Measurements from ENCODE around the gene RETNLB.

RETNLB gene

DNA sequence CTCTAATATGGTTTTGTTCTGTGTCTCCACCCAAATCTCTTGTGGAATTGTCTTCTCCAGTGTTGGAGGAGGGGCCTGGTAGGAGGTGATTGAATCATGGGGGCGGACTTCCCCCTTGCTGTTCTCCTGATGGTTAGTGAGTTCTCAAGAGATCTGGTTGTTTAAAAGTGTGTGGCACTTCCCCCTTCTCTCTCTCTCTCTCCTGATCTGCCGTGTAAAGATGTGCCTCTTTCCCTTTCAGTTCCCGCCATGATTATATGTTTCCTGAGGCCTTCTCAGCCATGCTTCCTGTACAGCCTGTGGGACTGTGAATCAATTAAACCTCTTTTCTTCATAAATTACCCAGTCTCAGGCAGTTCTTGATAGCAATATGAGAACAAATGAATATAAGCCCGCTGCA, 33.1 kb downstream of the RETNLB start:
- Histone ChIP-seq H3K4me1 (peaks cover 6% of the 10 kb centered on the region), H3K36me3 (replicated peaks) (no peaks in the 10 kb centered on the region), H3K9me3 (no peaks in the 10 kb centered on the region; the same call in 1 of the 2 replicates), H3K4me3 (no peak overlapping the region), H3K27me3 (ENCODE audit: low read depth) (no peaks in the 10 kb centered on the region)
- no peak for DNase-seq (ENCODE audit: low spot score in 2 of 2)
- in situ Hi-C loops (cut with MboI; ENCODE audit: low sequenced_read_pairs): no loop called here

DNA sequence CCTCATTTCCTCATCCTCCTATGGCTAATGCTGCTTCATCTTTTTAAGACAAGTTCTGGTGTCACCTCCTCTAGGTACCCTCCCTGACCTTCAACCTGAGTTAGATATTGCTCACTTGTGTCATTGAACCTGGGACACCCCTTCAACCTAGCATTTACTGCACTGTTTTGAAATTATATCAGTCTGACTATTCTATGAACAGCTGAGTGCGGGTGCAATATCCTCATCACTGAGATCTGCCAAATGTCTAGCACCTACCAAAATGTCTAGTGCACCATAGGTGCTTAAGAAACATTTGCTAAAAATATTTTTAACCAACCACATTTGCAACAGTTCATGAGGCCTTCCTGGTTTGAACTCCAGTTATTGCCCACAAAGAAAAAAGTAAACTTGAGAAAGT, 34.5 kb downstream of the RETNLB start:
- Histone ChIP-seq H3K4me3 (no peak overlapping the region), H3K36me3 (replicated peaks) (no peaks in the 10 kb centered on the region), H3K4me1 (no peaks in the 10 kb centered on the region; the same call in 1 of the 2 replicates), H3K27me3 (ENCODE audit: low read depth) (no peaks in the 10 kb centered on the region), H3K9me3 (no peaks in the 10 kb centered on the region; the same call in 1 of the 2 replicates)
- in situ Hi-C loops (cut with MboI; ENCODE audit: low sequenced_read_pairs): no loop called here
- DNase-seq (ENCODE audit: low spot score in 2 of 2): no peak

DNA sequence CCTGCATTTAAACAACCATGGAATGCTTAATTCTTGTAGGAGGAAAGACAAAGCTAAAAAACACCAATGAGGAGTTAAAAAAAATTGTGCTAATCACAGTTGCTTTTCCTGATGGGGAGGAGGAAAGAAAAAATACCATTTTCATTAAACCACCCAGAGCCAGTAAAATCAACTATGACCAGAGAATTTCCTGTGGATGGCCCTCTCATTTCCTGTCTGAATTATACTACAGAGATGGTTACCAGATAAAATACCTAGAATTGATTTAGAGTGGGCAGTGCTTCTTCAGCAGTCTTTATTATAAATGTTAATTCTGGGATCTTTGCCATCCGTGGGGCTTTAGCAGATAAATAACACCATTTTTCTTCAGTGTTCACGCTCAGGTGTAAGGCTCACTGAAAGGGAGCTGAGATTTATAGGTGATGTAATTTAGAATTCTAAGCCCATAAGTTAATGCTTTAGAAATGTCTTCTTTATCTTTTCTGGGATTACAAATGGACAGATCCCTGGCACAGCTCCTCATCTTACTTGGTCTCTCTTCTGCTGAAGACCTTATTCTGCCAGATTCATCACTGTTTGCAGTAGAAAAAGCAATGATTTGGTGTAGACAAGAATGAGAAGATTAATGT, 37.9 kb downstream of the RETNLB start:
- in situ Hi-C loops (cut with MboI; ENCODE audit: low sequenced_read_pairs): no loop called here
- DNase-seq (ENCODE audit: low spot score in 2 of 2): no peak
- Histone ChIP-seq H3K27me3 (ENCODE audit: low read depth) (no peaks in the 10 kb centered on the region), H3K36me3 (replicated peaks) (no peaks in the 10 kb centered on the region), H3K4me3 (no peak overlapping the region), H3K4me1 (no peaks in the 10 kb centered on the region), H3K9me3 (no peaks in the 10 kb centered on the region; the same call in 1 of the 2 replicates)

DNA sequence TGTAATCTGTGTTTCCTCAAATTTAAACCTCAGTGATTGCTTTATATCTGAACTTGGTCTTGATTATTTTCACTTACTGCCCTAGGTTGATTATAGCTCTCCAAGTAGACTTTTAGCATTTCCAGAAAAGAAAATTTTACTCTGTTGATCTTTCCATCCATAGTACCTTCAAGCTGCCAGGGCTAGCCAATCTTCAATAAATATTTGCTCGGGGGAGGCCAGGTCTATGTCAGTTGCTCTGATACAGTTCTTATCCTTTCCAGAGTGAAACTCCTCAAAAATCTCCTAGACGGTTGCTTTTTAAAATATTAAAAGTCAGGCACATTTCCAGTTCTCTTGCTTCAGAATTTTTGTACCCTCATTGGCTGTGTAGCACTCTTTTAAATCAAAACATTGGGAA, 38.8 kb downstream of the RETNLB start:
- DNase-seq (ENCODE audit: low spot score in 2 of 2): no peak
- Histone ChIP-seq H3K4me1 (no peaks in the 10 kb centered on the region), H3K36me3 (replicated peaks) (no peaks in the 10 kb centered on the region), H3K9me3 (no peaks in the 10 kb centered on the region; the same call in 1 of the 2 replicates), H3K4me3 (no peak overlapping the region), H3K27me3 (ENCODE audit: low read depth) (no peaks in the 10 kb centered on the region)
- in situ Hi-C loops (cut with MboI; ENCODE audit: low sequenced_read_pairs): no loop called here

DNA sequence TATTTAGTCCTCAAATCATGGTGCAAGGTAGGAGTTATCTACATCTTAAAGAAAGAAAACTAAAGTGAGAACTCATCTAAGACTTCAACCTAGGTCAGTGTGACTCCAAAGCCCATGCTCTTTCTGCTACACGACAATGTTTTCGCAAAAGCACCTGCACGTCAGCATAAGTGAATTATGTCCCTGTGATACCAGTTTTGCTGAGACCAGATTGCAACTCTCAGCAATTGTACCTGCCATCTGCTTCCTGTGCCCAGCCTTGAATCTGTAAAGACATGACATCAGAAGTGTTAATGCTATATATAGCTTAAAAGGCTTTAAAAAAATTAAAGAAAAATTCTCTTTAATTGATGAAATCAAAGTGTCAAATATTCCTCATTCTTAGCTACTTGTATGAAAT, 43.4 kb downstream of the RETNLB start:
- Histone ChIP-seq H3K9me3 (no peaks in the 10 kb centered on the region), H3K27me3 (ENCODE audit: low read depth) (no peaks in the 10 kb centered on the region), H3K4me1 (no peaks in the 10 kb centered on the region), H3K36me3 (replicated peaks) (no peaks in the 10 kb centered on the region), H3K4me3 (no peak overlapping the region)
- in situ Hi-C loops (cut with MboI; ENCODE audit: low sequenced_read_pairs): no loop called here
- no peak for DNase-seq (ENCODE audit: low spot score in 2 of 2)

DNA sequence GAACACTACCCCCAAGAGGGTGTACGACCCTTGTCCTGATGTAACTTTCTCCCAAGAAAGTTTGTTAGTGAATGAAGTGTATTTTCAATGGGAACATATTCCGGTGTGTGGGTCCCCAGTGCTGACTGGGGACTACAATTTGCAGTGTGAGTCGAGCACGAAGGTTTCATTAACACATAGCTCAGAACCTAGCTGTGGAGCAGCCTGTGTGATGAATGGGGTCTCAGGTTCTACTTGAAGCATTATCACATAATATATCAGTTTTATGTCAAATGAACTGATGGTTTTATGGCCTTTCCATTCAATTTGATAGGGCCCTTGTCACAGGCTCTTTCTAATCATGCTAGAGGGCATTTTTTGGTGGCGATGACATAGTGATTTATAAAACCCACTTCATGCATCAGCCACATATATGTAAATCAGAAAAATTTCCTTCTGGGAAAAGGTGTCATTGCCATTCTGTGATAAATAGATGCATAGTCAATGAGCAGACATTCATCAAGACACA, 44.1 kb downstream of the RETNLB start:
- no peaks in the 10 kb centered on the region for H3K36me3 ChIP-seq (replicated peaks)
- H3K27me3 ChIP-seq (ENCODE audit: low read depth): no peaks in the 10 kb centered on the region
- in situ Hi-C loops (cut with MboI; ENCODE audit: low sequenced_read_pairs): no loop called here

More for the DNA sequence above, 44.1 kb downstream of the RETNLB start:
- DNase-seq (ENCODE audit: low spot score in 2 of 2): no peak
- H3K4me1 ChIP-seq: no peaks in the 10 kb centered on the region
- no peak overlapping the region for H3K4me3 ChIP-seq
- no peaks in the 10 kb centered on the region for H3K9me3 ChIP-seq
